GM19324 (cell line): Measurements from ENCODE around the gene ERO1A.

Experiments used
- ATAC-seq: cut with Tn5 transposase; IDR thresholded peaks from one replicate; pipeline ENCODE4 v1.9.1; 2021; ENCODE audit warnings: mild to moderate bottlenecking, moderate library complexity; ENCODE audit not compliant: unreplicated experiment, low FRiP score

ERO1A gene

DNA sequence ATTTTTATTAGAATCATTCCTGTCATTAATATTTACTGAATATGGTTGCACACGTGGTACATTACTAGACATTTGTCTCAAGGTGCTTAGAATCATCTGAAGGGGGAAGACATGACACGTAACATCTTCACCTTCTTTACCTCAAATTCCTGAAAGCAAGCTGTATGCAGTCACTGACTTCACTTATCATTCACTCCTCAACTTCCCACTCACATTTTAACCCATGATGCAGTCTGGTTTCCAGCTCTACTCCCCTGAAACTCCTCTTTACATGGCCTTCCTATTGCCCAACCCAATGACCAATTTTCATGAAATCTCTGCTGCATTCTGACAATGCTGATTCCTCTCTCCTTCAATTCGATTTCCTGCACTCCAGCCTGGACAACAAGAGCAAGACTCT, 5.9 kb upstream of the ERO1A start:
- no peak for ATAC-seq

DNA sequence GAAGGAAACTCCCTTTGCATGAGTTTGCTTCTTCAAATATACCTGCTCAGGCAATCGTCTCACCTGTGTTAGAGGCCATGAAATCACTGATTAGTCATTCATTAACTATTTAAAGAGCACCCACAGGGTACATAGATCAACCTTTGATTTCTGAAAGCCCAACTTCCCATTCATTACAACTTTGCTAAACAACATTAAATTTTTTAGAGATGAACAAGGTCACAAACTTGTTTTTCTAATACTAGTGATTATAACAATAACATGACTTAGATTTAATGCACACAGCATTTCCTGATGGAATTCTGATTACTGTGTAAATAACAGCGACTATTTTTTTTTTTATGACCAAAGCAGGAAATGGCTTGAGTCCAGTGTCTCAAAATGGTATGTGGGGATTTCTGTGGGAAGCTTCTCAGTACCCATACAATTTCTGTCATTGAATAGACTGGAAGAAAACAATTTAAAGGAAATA, 5.4 kb upstream of the ERO1A start:
- ATAC-seq, result no peak

DNA sequence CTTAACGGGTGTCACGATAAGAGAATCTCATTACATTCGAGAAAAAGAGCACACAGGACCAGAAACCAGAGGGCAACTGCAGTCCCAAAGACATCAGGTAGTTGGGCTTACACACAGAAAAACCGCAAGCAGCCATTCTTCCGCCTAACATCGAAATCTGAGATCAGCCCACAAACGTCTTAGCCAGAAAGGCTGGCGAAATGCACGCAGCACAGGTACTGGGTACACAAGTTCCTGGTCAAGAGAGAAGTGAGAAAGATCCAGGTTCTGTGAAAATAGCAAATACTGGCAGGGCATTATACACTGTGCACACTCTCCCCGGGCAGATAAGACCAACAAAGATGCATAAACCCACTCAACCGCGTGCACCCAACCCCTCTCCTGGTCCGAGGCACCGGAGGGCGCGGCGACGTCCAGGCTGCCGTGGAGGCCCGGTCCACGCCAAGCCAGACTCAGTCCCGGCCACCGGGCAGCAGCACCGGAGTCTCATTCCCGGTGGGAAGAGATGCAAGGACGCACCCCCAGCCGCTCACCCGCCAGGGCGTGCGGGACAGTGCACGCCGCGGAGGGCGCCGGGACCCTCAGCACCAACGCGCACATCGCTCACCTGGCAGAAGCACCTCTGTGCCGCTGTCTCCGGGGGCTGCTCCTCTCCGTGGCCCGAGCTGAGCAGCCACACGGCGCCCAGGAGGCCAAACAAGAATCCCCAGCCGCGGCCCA, 437 bp downstream of the ERO1A start:
- peak; percentile 61 for ATAC-seq

DNA sequence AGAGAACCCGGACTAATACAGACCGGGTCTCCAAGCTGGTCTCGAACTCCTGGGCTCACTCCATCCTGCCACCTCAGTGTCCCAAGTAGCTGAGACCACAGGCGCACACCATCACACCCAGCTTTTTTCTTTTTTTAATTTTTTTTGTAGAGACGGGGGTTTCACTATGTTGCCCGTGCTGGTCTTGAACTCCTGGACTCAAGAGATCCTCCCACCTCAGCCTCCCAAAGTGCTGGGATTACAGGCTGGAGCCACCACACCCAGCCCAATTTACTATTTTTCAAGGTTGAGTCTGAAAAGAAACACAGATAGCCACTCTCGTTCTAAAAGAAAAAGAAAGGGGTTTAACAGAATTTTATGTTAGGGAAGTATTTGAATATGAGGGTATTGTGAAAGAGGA, 1.8 kb downstream of the ERO1A start:
- ATAC-seq, result no peak

DNA sequence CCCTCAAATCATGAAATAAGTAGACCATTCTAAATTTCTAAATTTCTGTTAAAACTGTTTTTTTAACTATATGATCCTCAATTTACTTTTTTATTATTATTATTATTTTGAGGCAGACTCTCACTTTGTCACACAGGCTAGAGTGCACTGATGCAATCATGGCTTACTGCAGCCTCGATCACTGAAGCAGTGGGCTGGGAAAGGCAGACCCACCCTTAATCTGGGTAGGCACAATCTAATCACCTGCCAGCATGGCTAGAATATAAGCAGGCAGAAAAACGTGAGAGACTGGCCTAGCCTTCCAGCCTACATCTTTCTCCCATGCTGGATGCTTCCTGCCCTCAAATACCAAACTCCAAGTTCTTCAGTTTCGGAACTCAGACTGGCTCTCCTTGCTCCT, 2.3 kb downstream of the ERO1A start:
- no peak for ATAC-seq

DNA sequence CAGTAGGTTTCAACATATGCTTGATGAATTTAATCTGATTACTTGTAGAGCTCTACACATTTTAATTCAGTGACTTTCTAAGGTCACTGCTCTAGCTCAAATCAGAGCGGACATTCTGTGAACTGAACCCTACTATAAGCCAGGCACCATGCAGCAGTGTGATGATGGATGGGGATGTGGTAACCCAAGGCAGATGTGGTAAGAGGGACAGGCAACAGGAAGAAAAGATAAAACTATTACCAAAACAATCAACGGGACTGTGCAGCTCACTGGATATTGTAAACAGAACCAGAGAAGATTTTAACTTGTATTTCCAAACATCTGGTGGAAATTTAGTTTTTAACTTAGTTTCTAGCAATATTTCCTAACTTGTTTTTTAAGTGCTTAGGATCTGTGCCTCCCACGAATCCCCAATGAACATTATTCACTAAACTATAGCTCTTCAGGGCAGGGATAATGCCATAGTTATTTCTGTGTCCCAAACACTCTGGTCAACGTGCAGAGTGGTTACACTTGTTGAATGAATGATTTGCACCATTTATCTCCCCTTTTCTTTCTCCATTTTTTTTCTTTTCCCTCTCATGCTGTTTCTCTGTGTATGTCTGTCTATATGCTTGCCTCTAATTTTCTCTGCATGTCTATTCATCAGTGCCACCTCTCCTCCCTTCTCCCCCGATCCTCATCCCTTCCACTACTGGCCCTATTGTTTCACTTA, 3.0 kb downstream of the ERO1A start:
- ATAC-seq, result no peak

DNA sequence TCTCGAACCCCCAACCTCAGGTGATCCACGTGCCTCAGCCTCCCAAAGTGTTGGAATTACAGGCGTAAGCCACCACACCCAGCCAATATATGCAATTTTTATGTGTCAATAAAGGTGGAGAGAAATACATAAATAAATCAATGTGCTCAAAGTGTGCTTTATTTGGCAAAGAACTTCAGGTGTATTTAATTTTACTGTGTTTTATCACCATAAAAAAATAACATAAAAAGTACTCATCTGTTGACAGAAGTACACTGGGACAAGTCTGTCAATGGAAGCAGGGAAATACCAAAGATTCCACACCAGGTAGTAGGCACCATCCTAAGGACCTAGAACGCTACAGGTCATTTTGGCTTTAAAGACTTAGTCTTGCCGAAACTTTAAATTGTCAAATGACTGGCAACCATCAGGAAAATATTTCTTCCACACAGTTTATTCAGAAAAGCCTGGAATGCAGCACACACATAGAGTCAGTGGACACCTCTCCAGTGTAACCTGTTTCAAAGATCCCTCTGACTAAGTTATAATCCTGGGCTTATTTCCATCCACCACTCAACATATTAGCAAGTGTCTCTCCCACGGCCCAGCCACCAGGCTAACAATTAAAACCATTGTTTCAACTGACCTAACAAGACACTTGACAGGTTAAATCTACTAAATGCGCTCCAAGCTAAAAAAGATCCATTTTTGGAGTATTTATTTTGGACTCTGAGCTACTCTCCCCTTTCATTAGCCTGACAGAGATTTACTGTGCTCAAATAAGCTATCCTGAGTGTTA, 4.2 kb downstream of the ERO1A start:
- ATAC-seq, result no peak

DNA sequence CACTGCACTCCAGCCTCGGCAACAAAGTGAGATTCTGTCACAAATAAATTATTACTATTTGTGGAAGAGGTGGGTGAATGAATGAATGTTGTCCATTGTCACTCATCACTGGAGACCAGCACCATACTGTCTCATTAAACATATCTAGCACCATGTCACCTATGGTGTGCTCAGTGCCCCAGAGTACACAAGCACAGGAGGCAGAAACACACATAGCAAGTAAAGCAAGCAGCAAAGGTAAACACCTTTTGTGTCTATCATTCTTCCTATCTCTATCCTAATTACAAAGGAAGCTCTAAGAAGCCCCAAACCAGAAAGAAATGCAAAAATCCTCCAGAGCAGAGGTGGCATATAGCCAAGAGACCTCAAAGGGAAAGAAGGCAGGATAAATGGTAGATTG, 9.2 kb downstream of the ERO1A start:
- ATAC-seq, result no peak

DNA sequence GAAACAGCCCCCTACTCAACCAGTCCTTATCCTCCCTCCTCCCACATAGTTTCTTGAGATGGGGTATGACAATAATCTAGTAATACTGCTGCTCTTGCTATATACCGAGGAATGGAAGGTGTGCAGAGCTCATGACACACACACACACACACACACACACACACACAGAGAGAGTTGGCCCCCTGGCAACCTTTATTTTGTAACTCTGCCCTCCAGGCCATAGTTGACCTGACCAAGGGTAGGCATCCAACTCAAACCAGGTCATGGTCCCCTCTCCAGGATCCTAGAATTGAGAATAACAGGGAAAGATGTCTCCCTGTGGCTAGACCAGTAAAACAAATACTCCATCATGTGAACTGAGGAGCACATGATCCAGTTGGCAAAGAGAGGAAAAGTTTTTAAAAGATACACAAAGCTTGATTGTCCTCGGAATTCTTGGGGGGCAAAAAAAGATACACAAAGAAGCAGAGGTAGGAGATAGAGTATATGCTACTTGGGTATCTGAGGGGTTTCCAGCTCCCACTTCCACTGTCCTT, 11.3 kb downstream of the ERO1A start:
- ATAC-seq, result no peak

DNA sequence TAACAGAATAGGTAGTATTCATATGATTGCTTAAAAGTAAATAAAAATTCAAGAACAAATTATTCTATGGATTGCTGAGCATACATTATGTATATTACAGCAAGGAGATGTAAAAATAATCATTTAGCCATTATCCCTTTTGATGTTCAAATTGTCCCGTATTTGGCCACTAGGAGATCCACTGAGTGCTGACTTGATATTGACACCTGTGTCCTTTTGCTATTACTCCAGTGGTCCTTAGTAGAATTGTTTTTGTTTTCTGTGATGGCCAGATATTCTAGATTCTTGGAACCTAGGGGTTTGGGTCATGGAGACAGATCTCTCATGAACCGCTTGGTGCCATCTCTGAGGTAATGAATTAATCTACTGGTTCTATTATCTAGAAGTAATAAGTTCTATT, 16.8 kb downstream of the ERO1A start:
- ATAC-seq, result no peak

DNA sequence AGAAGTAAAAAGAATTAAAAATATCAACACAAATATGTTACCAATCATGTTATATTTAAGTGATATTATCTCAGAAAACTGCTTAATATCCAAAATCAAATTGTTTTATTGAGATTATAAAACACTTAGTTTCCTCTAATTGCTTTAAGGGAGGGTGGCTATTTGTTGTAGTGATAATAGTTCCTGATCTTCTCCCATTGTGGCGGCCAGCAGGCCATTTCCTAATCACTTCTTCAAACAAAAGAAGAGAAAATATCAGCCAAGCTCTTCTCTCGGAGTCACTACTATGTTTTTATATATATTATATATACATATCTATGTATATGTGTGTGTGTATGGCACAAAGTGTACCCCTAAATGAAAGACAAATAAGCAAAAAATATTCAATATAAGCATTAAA, 31.5 kb downstream of the ERO1A start:
- ATAC-seq, result no peak

DNA sequence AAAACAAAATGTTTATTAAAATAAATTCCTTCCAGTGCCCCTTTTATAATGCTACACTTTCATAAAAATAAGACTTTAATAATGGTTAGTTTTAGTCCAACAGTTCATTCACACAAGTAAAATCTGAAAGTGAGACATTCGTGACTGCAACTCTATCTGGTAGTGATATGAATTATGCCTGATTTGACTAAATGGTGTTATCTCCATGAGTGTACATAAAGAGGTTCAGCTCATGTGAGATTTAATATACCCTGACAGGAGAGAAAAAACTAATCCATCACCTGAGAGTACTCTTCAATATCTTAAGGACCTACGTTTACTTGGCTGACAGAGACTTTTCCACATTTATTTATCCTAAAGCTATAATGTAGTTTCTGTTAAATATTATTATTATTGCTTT, 34.0 kb downstream of the ERO1A start:
- ATAC-seq, result no peak

DNA sequence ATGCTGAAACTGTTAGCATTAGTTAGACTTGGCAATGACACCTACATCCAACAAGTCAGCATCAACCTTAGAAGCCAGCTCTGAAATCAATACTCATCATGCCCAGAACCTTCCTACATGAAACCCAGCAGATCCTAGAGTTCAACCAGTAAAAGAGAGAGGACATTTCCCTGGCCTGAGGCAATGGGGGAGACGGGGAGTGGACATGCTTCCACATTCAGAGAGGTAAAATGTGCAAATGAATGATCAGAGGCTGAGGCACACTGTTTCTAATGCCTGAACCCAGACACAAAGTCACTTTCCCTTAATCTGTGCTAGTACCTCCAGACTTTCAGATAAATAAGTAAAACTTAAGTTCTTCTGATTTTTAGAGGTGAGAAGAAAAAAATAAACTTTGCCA, 34.5 kb downstream of the ERO1A start:
- no peak for ATAC-seq

DNA sequence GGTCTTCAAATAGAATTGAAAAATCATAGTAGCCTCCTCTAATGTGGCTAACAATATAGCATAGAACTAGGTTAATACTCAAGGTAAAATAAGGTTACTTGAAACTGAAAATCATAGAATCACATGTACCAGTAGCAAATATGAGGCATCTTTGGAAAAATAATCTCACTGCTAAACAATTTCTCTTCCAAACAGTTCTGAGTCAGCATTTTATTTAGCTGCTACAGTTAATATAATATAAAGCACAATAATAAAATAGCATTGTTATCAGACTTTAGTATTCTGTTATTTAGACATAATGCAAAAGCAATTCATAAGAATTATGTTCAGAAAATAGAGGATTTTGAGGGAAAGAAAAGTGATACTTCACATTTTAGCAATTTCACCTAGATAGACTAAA, 35.0 kb downstream of the ERO1A start:
- ATAC-seq, result no peak

DNA sequence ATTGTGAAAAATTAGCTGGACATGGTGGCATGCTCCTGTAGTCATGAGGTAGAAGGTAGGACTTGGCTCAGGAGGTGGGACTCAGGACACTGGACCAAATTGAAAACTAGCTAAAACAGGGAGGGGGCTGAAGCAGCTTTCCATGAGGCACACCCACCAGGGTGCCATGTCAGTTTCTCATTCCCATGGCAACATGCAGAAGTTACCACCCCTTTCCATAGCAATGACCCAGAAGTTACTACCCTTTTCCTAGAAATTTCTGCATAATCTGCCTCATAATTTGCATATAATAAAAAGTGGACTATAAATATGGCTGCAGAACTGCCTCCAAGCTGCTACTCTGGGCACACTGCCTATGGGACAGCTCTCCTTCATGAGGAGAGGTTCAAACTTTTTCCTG, 38.5 kb downstream of the ERO1A start:
- no peak for ATAC-seq

DNA sequence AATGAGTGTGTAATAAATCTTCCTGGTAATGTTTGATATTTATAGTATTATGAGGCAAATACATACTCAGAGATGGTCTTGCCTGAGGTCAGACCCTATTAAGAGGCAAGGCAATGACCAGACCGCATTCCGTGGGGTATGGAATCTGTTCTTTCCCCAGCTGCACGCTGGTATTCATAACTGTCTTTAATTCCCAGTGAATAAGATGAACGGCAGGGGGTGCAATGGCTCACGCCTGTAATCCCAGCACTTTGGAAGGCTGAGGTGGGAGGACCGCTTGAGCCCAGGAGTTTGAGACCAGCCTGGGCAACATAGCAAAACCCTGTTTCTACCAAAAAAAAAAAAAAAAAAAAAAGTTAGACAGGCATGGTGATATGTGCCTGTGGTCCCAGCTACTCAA, 44.6 kb downstream of the ERO1A start:
- ATAC-seq, result no peak

DNA sequence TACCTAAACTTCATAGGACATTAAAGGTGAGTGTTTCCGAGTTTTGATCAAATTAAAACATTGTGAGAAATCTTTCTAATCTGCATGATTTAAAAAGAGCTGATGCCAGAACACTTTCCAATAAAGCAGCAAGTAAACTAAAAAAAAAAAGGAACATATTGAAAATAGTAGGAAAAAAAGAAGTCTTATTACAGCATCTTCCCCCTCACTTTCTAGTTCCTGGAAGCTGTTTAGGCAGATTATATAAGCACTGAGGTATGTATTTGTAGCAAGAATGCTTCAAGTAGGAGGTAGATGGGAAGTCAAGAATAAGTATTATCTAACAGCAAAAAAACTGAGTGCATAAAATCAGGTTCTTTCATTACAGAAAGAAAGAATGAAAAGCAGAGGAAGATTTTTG, 45.8 kb downstream of the ERO1A start:
- ATAC-seq, result no peak

DNA sequence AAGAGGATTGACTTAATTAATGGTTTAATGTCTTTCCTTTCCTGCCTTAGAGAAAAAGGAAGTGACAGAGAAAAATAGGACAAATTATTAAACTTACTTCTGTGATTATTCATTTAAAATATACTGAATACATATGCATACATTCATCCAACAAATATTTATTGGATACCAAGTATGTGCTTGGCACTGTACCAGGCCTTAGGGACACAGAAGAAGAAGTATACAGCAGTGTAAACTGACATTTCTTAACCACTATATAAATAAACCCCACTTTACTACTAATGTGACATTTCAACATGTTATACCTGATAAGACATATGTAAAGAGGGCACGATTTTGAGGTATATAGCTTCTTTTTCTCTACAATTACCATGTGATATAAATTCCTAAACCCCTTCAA, 53.6 kb downstream of the ERO1A start:
- no peak for ATAC-seq

DNA sequence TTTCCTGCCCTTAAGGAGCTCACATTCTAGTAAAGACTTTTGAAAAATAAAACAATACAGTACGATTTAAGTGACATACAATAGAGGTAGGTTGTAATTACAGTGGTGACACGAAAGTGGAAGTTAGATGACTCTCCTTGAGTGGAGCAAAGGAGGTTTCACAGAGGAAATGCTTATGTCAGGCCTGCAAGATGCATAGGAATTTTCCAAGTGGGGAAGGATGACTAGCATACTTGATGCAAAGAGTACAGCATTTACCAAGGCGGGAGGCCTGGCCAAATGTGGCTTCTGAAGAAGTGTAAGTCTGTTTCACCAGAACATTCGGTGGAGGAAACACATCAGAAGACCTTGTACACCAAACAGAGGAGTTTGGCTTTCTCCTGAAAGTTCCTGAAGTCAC, 55.2 kb downstream of the ERO1A start:
- no peak for ATAC-seq

DNA sequence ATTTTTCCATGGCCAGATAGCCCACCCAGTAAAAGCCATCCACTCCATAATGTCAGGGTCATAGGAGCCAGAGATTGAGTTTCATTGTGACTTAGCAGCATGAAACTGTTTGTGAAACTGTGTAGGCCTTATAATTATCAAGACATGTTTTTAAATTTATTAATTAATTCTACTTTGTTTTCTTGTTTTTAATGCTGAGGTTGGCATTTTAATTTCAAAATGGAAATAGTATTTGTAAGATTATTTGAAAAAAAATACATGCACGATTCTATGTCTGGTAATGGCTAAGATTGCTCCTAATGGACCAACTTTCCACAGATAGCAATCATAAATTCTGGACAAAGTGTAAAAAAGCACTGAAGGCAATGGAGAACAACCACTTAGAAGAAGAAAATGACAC, 75.7 kb downstream of the ERO1A start:
- ATAC-seq, result no peak

DNA sequence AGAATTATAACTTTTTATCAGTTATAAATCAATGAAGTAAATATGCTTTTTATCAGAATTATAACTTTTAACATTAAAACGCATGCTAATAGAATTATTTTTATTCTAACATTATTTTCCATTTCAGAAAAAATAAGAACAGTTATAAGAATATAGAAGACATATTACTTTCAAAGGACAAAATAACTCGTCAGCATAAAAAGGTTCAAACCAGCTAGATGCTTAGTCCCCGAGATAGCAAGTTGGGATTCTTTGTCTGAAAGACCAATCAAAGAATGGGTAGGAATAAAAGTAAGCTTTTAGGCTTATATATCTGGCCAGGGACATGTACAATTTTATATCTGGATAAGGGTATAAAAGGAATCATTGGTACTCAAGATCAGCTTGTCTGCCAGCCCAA, 76.8 kb downstream of the ERO1A start:
- no peak for ATAC-seq
